Measurements from ENCODE around the gene CDK15.
"Not testable (repeated sequence)": the region's sequence is repeated elsewhere in the genome, so short reads cannot be mapped to it uniquely, and the experiment has no call there.

- not testable (repeated sequence) for TF ChIP-seq CTCF (IDR thresholded peaks at IDR 0.05 in 8 of 11, conservative IDR thresholded peaks at IDR 0.05 in 3 of 11); POLR2A (IDR thresholded peaks at IDR 0.05)
Observed at GRCh38 chr2:201810604-201811003, 4.3 kb downstream of the CDK15 start.
